HPDE6-E6E7 (cell line): Measurements from ENCODE around the gene IWS1.

Experiments used
- DNase-seq: peaks from one replicate; pipeline ENCODE4 v3.0.0; 2011; ENCODE audit warnings: missing footprints; ENCODE audit errors: extremely low spot score

The IWS1 gene

GRCh38 chr2:127498386-127498785, 27.9 kb downstream of the IWS1 start:
- DNase-seq = no peak

- DNase-seq = no peak
These were observed 36.0 kb downstream of the IWS1 start for GRCh38 chr2:127490283-127490682.

GRCh38 chr2:127486247-127487058, 39.8 kb downstream of the IWS1 start:
- DNase-seq = no peak

- DNase-seq = no peak
These were observed 40.6 kb downstream of the IWS1 start for GRCh38 chr2:127485694-127486071.

- DNase-seq = no peak
These were observed 41.1 kb downstream of the IWS1 start for GRCh38 chr2:127485051-127485693.

- no peak for DNase-seq
These were observed 44.3 kb downstream of the IWS1 start for GRCh38 chr2:127482031-127482430.

- no peak for DNase-seq
These were observed 46.2 kb downstream of the IWS1 start for GRCh38 chr2:127479866-127480743.

- DNase-seq = peak; percentile 31
These were observed 47.0 kb downstream of the IWS1 start for GRCh38 chr2:127479219-127479825.

- DNase-seq = no peak
These were observed 50.5 kb downstream of the IWS1 start for GRCh38 chr2:127475788-127476187.

GRCh38 chr2:127472268-127472667, 54.0 kb downstream of the IWS1 start:
- no peak for DNase-seq

GRCh38 chr2:127471286-127471988, 54.9 kb downstream of the IWS1 start:
- no peak for DNase-seq

GRCh38 chr2:127469974-127470373, 56.3 kb downstream of the IWS1 start:
- no peak for DNase-seq

GRCh38 chr2:127469051-127469450, 57.2 kb downstream of the IWS1 start:
- DNase-seq = no peak

- DNase-seq = no peak
These were observed 61.0 kb downstream of the IWS1 start for GRCh38 chr2:127465258-127465657.

- no peak for DNase-seq
These were observed 61.6 kb downstream of the IWS1 start for GRCh38 chr2:127464470-127465257.

GRCh38 chr2:127463155-127463991, 62.9 kb downstream of the IWS1 start:
- no peak for DNase-seq

- no peak for DNase-seq
These were observed 63.8 kb downstream of the IWS1 start for GRCh38 chr2:127462461-127462860.

- DNase-seq = no peak
These were observed 69.3 kb downstream of the IWS1 start for GRCh38 chr2:127456960-127457359.
